ENCODE results near the gene GKN1. TPM values are rescaled to one million over a fixed set of nuclear protein-coding genes. Genes with fewer than 3 reads are reported as not detected.

GKN1 gene
- total RNA-seq, 1 donor from 2014 or later: 0.37 TPM

DNA sequence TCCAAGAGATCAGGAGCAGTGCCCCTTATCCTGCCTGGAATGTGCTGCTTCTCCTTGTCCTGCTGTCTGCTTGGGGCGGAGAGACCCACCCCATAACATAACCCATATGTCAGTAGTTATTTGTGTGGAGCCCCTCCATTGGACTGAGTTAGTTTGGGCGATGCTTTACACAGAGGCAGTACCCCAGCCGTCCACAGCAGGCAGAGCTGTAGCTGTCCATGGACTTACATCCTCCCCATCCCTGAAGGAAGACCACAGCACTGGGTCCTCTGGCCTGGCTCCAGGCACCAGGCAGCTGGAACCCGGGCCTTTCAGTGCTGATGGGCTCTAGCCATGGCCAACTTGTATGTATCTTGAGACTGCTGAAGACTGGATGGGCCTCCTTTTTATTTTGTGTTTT lies 42.0 kb upstream of the GKN1 start:
- Mint-ChIP-seq H3K27ac (ENCODE audit: unreplicated experiment) (peak overlapping the region; percentile 83), H3K36me3 (ENCODE audit: low read depth) (no peaks in the 10 kb centered on the region), H3K9me3 (ENCODE audit: low read depth) (no peaks in the 10 kb centered on the region), H3K4me1 (ENCODE audit: low read depth) (peaks cover 35% of the 10 kb centered on the region), H3K27me3 (ENCODE audit: low read depth) (no peaks in the 10 kb centered on the region), H3K4me3 (ENCODE audit: unreplicated experiment) (no peak overlapping the region)
- DNase-seq (ENCODE audit: low spot score): no peak
- TF ChIP-seq, protein P1, sequence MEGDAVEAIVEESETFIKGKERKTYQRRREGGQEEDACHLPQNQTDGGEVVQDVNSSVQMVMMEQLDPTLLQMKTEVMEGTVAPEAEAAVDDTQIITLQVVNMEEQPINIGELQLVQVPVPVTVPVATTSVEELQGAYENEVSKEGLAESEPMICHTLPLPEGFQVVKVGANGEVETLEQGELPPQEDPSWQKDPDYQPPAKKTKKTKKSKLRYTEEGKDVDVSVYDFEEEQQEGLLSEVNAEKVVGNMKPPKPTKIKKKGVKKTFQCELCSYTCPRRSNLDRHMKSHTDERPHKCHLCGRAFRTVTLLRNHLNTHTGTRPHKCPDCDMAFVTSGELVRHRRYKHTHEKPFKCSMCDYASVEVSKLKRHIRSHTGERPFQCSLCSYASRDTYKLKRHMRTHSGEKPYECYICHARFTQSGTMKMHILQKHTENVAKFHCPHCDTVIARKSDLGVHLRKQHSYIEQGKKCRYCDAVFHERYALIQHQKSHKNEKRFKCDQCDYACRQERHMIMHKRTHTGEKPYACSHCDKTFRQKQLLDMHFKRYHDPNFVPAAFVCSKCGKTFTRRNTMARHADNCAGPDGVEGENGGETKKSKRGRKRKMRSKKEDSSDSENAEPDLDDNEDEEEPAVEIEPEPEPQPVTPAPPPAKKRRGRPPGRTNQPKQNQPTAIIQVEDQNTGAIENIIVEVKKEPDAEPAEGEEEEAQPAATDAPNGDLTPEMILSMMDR (IDR thresholded peaks at IDR 0.05): no peak

DNA sequence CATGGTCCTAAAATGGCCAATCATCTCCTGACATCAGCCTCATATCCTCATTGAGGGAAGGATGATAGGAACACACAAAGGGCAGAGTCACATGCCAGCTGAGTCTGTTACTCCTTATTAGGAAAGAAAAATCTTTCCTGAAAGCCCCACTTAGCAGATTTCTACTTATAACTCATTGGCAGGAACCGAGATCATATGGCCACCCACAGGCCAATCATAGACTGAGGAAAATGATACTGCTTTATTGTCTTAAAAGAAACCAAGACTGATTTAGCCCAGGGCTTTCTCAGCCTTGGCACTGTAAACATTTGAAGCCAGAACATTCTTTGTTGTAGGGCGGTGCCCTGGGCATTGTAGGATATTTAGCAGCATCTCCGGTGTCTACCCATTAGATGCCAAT lies 40.4 kb upstream of the GKN1 start:
- H3K9me3 Mint-ChIP-seq (ENCODE audit: low read depth): no peaks in the 10 kb centered on the region
- H3K4me1 Mint-ChIP-seq (ENCODE audit: low read depth): peaks cover 39% of the 10 kb centered on the region
- H3K27me3 Mint-ChIP-seq (ENCODE audit: low read depth): no peaks in the 10 kb centered on the region
- H3K4me3 Mint-ChIP-seq (ENCODE audit: unreplicated experiment): no peak overlapping the region
- DNase-seq (ENCODE audit: low spot score): no peak
- TF ChIP-seq, protein P1 (IDR thresholded peaks at IDR 0.05): no peak
- no peak overlapping the region for H3K27ac Mint-ChIP-seq (ENCODE audit: unreplicated experiment)
- no peaks in the 10 kb centered on the region for H3K36me3 Mint-ChIP-seq (ENCODE audit: low read depth)

GRCh38 chr2:68935471-68935870 lies 39.0 kb upstream of the GKN1 start:
- peak overlapping the region; percentile 70 for H3K27ac Mint-ChIP-seq (ENCODE audit: unreplicated experiment)
- TF ChIP-seq, protein P1 (IDR thresholded peaks at IDR 0.05): no peak
- peaks cover 8% of the 10 kb centered on the region for H3K9me3 Mint-ChIP-seq (ENCODE audit: low read depth)
- DNase-seq (ENCODE audit: low spot score): no peak
- no peaks in the 10 kb centered on the region for H3K27me3 Mint-ChIP-seq (ENCODE audit: low read depth)
- H3K36me3 Mint-ChIP-seq (ENCODE audit: low read depth): no peaks in the 10 kb centered on the region
- peaks cover 39% of the 10 kb centered on the region for H3K4me1 Mint-ChIP-seq (ENCODE audit: low read depth)
- H3K4me3 Mint-ChIP-seq (ENCODE audit: unreplicated experiment): no peak overlapping the region

DNA sequence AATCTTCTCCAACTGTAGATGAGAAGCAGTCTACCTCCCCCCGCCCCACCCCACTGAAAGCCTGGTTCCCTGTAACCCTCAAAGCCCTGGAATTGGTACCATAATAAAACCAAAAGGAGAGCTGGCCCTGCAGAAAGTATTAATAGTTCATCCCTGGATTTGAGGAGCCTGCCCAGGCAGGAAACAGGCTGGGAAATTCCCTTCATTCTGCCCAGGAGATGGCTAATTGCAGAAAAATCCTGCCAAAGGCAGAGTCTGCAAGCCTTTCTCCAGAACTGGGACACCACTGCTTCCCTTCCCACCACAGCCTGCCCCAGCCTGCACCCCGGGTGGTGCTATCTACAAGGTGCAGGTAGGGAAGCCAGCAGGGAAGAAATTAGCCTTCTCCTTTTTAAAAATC lies 38.0 kb upstream of the GKN1 start:
- Mint-ChIP-seq H3K27me3 (ENCODE audit: low read depth) (no peaks in the 10 kb centered on the region), H3K4me3 (ENCODE audit: unreplicated experiment) (no peak overlapping the region), H3K4me1 (ENCODE audit: low read depth) (peaks cover 36% of the 10 kb centered on the region), H3K27ac (ENCODE audit: unreplicated experiment) (peak overlapping the region; percentile 87), H3K9me3 (ENCODE audit: low read depth) (peaks cover 17% of the 10 kb centered on the region), H3K36me3 (ENCODE audit: low read depth) (peaks cover 3% of the 10 kb centered on the region)
- TF ChIP-seq, protein P1 (IDR thresholded peaks at IDR 0.05): no peak
- DNase-seq (ENCODE audit: low spot score): no peak

DNA sequence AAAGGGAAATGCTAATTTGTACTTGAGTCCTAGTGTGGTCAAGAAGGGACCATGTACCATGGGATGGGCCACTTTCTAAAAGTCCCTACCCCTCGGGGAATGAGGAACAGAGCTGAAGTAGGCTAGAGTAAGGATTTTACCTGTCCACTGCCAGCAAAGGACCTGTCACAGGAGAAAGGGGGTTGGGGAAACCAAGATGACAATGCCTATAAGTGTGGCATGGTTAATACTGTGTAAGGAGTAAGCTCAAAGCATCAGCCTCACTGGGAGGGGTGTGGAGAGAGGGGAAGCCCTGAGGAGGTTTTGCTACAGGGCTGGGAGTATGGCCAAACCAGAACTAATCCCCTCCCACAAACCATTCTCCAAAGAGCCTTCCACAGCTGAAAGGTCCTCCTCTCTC lies 37.5 kb upstream of the GKN1 start:
- Mint-ChIP-seq H3K27ac (ENCODE audit: unreplicated experiment) (peak overlapping the region; percentile 87), H3K36me3 (ENCODE audit: low read depth) (peaks cover 3% of the 10 kb centered on the region), H3K4me1 (ENCODE audit: low read depth) (peaks cover 31% of the 10 kb centered on the region), H3K9me3 (ENCODE audit: low read depth) (peaks cover 18% of the 10 kb centered on the region), H3K27me3 (ENCODE audit: low read depth) (no peaks in the 10 kb centered on the region), H3K4me3 (ENCODE audit: unreplicated experiment) (no peak overlapping the region)
- no peak for DNase-seq (ENCODE audit: low spot score)
- TF ChIP-seq, protein P1 (IDR thresholded peaks at IDR 0.05): no peak

All from chondrocyte (in vitro differentiated cells).